Transverse colon (tissue), 4 donors: ENCODE results near the gene ZNF451. TPM values are rescaled to one million over a fixed set of nuclear protein-coding genes. Genes with fewer than 3 reads are reported as not detected.
"Not testable (repeated sequence)": the region's sequence is repeated elsewhere in the genome, so short reads cannot be mapped to it uniquely, and the experiment has no call there.

ENCODE experiments used
- DNase-seq: peaks from one replicate; pipeline ENCODE4 v3.0.0-alpha.2; 2019
- H3K27ac ChIP-seq, 4 donors: fragments of 200-600 bp; sonication (generic); 2 replicates each; pipeline ENCODE4 v1.5.1; 2016 to 2018; ENCODE audit warnings: inconsistent platforms in 4 of 4
- H3K27me3 ChIP-seq: fragments of 200-600 bp; sonication (generic); 2 replicates; pipeline ENCODE4 v1.5.1; 2017; ENCODE audit warnings: inconsistent platforms
- H3K36me3 ChIP-seq, 4 donors: fragments of 200-600 bp; sonication (generic); 2 replicates each; pipeline ENCODE4 v1.5.1; 2017 to 2019; ENCODE audit warnings: inconsistent platforms in 4 of 4
- H3K4me1 ChIP-seq, 4 donors: fragments of 200-600 bp; sonication (generic); 2 replicates each; pipeline ENCODE4 v1.5.1; 2017 to 2020; ENCODE audit warnings: inconsistent platforms in 4 of 4
- H3K4me3 ChIP-seq, 4 donors: fragments of 200-600 bp; sonication (generic); 1 replicate in 1 of 4; 2 replicates in 3 of 4; pipeline versions ENCODE4 v1.5.1 to v1.6.1; 2017 to 2019; ENCODE audit warnings: inconsistent platforms in 4 of 4
- H3K9me3 ChIP-seq, 2 donors: fragments of 200-600 bp; sonication (generic); 2 replicates each; pipeline ENCODE4 v1.5.1; 2017 to 2019; ENCODE audit warnings: inconsistent platforms in 2 of 2
- CTCF ChIP-seq, 5 experiments: fragments of 200-600 bp in 3 of 5; fragments of 450-650 bp in 2 of 5; sonication (generic) in 3 of 5; IDR thresholded peaks; 1 replicate in 2 of 5; 2 replicates in 3 of 5; pipeline ENCODE4 v1.5.1; 2016 to 2017; ENCODE audit warnings: antibody characterized with exemption in 5 of 5, inconsistent platforms in 3 of 5, mild to moderate bottlenecking in 2 of 5, moderate library complexity in 1 of 5
- EP300 ChIP-seq: sonication (generic); formaldehyde crosslinking; IDR thresholded peaks from one replicate; pipeline ENCODE4 v1.6.1; 2017; ENCODE audit warnings: antibody characterized with exemption, low read depth
- POLR2A ChIP-seq: fragments of 450-650 bp; IDR thresholded peaks from one replicate; pipeline ENCODE4 v1.6.1; 2016; ENCODE audit warnings: antibody characterized with exemption, mild to moderate bottlenecking, moderate library complexity
- POLR2AphosphoS5 ChIP-seq, 3 donors: sonication (generic); formaldehyde crosslinking; IDR thresholded peaks; one replicate each; pipeline ENCODE4 v1.6.1; 2016; ENCODE audit warnings: antibody characterized with exemption in 3 of 3
- WGBS, 2 donors: methylation state at CpG; one replicate each; pipeline ENCODE4 v1.1.5; 2018; ENCODE audit warnings: low coverage in 1 of 2; 5-methylcytosine and 5-hydroxymethylcytosine counted together
- in situ Hi-C, 4 donors: fragments of 200-750 bp; cut with MboI; loops; one replicate each; pipeline versions ENCODE4 v1.15.0 to v1.15.1; 2017; ENCODE audit warnings: low sequenced_read_pairs in 3 of 4, low pct_ligation_motif_present in 1 of 4, low pct_unique_long_range_greater_than_20kb in 1 of 4
- intact Hi-C: fragments of 100-400 bp; cut with DNase I; formaldehyde crosslinking; loops from one replicate; pipeline ENCODE4 v1.15.1; 2023; ENCODE audit warnings: low total_unique reads
- total RNA-seq, 4 donors: library from RNA; depleted of rRNA; stranded (reverse); fragments of >200 nt; gene quantifications; one replicate each; pipeline ENCODE4 v1.1.0, GENCODE V29; 2016

ZNF451 gene
- total RNA-seq, 4 donors from 2014 or later = 43.7 to 67.5 (median 52.4) TPM

- Histone ChIP-seq H3K27ac (no peak overlapping the region), H3K4me1 (peaks cover 9 to 26% (median 21%) of the 10 kb centered on the region in 4 donors), H3K9me3 (no peaks in the 10 kb centered on the region), H3K36me3 (peaks cover 0 to 6% (median 1%) of the 10 kb centered on the region in 4 donors), H3K4me3 (no peak overlapping the region), H3K27me3 (no peaks in the 10 kb centered on the region)
- no peak for DNase-seq
- WGBS, 2 donors = 67 to 79% methylated on average over 4 of the region's 4 CpGs
- in situ Hi-C loops (loop anchor here in 2 of 4 donors (25.0 kb wide), 1 partner anchor 224 kb away; the partner anchor contains the start of gene PRIM2 (in 2 of the 2)), intact Hi-C loops (no loop called here)
- no peak for TF ChIP-seq POLR2A
- no peak for TF ChIP-seq POLR2AphosphoS5 (IDR thresholded peaks at IDR 0.05)
- no peak for TF ChIP-seq CTCF (IDR thresholded peaks at IDR 0.05)
- TF ChIP-seq EP300 = no peak
These were observed 2.1 kb upstream of the ZNF451 start for GRCh38 chr6:57087916-57088315.

GRCh38 chr6:57089265-57089664 is 723 bp upstream of the ZNF451 start:
- DNase-seq = no peak
- intact Hi-C loops = no loop called here
- H3K4me3 ChIP-seq = peak overlapping the region in 3 of 4 donors; percentile 34 to 64 (median 56)
- in situ Hi-C loops = loop anchor here in 2 of 4 donors (25.0 kb wide), 1 partner anchor 223 kb away; the partner anchor contains the start of gene PRIM2 (in 2 of the 2)
- peaks cover 14 to 39% (median 24%) of the 10 kb centered on the region in 4 donors for H3K4me1 ChIP-seq
- 46 to 62% methylated on average over 3 of the region's 3 CpGs for WGBS, 2 donors
- H3K27me3 ChIP-seq = no peaks in the 10 kb centered on the region
- no peaks in the 10 kb centered on the region for H3K9me3 ChIP-seq
- peak overlapping the region; percentile 85 to 92 (median 90) for H3K27ac ChIP-seq
- H3K36me3 ChIP-seq = peaks cover 0 to 6% (median 1%) of the 10 kb centered on the region in 4 donors
- TF ChIP-seq POLR2AphosphoS5 (IDR thresholded peaks at IDR 0.05) (no peak), POLR2A (no peak), CTCF (IDR thresholded peaks at IDR 0.05) (no peak), EP300 (no peak)

GRCh38 chr6:57090458-57091067 is 575 bp downstream of the ZNF451 start:
- H3K27me3 ChIP-seq, H3K36me3 ChIP-seq, DNase-seq, H3K9me3 ChIP-seq, intact Hi-C loops: not testable (repeated sequence)
- Histone ChIP-seq H3K4me3 (peak overlapping the region in 1 of 4 donors; percentile 56), H3K4me1 (peaks cover 14 to 44% (median 24%) of the 10 kb centered on the region in 4 donors), H3K27ac (peak overlapping the region in 2 of 4 donors; percentile 88 to 91)
- in situ Hi-C loops = loop anchor here in 2 of 4 donors (25.0 kb wide), 1 partner anchor 222 kb away; the partner anchor contains the start of gene PRIM2 (in 2 of the 2)
- no CpG with 5 or more reads among the region's 27 CpGs for WGBS, 2 donors

GRCh38 chr6:57091375-57091774 is 1.4 kb downstream of the ZNF451 start:
- DNase-seq, H3K9me3 ChIP-seq, H3K36me3 ChIP-seq, H3K27me3 ChIP-seq, intact Hi-C loops: not testable (repeated sequence)
- H3K4me3 ChIP-seq = peak overlapping the region in 1 of 4 donors; percentile 27
- H3K27ac ChIP-seq = peak overlapping the region in 2 of 4 donors; percentile 21 to 45
- in situ Hi-C loops = loop anchor here in 2 of 4 donors (25.0 kb wide), 1 partner anchor 221 kb away; the partner anchor contains the start of gene PRIM2 (in 2 of the 2)
- 83 to 92% methylated on average over 5 to 6 of the region's 7 CpGs for WGBS, 2 donors
- peaks cover 14 to 44% (median 24%) of the 10 kb centered on the region in 4 donors for H3K4me1 ChIP-seq

GRCh38 chr6:57094689-57095088 is 4.7 kb downstream of the ZNF451 start:
- Histone ChIP-seq H3K36me3 (peaks cover 0 to 24% (median 4%) of the 10 kb centered on the region in 4 donors), H3K4me1 (peaks cover 18 to 47% (median 20%) of the 10 kb centered on the region in 4 donors), H3K27me3 (no peaks in the 10 kb centered on the region), H3K27ac (no peak overlapping the region), H3K4me3 (no peak overlapping the region), H3K9me3 (no peaks in the 10 kb centered on the region)
- no peak for TF ChIP-seq POLR2AphosphoS5 (IDR thresholded peaks at IDR 0.05)
- no peak for TF ChIP-seq POLR2A
- TF ChIP-seq EP300 = no peak
- TF ChIP-seq CTCF (IDR thresholded peaks at IDR 0.05) = no peak
- DNase-seq = no peak
- in situ Hi-C loops = loop anchor here in 2 of 4 donors (25.0 kb wide), 1 partner anchor 218 kb away; the partner anchor contains the start of gene PRIM2 (in 2 of the 2)
- intact Hi-C loops = no loop called here
- 92 to 98% methylated on average over 1 of the region's 1 CpG for WGBS, 2 donors
